BE2C (cell line): ENCODE data around the gene TKT.

Experiments
- DNase-seq: peaks from one replicate; pipeline ENCODE4 v3.0.0-alpha.2; 2020
- H3K27me3 ChIP-seq: fragments of 250-450 bp; sonication (Bioruptor Pico); 2 replicates; pipeline ENCODE4 v1.5.1; 2020; ENCODE audit warnings: mild to moderate bottlenecking
- H3K36me3 ChIP-seq: fragments of 250-450 bp; sonication (Bioruptor Pico); 2 replicates; pipeline ENCODE4 v1.5.1; 2020; ENCODE audit warnings: mild to moderate bottlenecking
- H3K4me1 ChIP-seq: fragments of 250-450 bp; sonication (Bioruptor Pico); 2 replicates; pipeline ENCODE4 v1.5.1; 2020
- H3K4me3 ChIP-seq: 2 replicates; pipeline ENCODE4 v1.5.1; 2011; ENCODE audit warnings: low read depth, low read length
- H3K9me3 ChIP-seq: fragments of 250-450 bp; sonication (Bioruptor Pico); 2 replicates; pipeline ENCODE4 v1.5.1; 2020
- TF ChIP-seq, protein P1 (sequence below): IDR thresholded peaks from 2 replicates; pipeline ENCODE4 v1.5.1; 2012; ENCODE audit warnings: mild to moderate bottlenecking, low read depth, low read length

Gene TKT

DNA sequence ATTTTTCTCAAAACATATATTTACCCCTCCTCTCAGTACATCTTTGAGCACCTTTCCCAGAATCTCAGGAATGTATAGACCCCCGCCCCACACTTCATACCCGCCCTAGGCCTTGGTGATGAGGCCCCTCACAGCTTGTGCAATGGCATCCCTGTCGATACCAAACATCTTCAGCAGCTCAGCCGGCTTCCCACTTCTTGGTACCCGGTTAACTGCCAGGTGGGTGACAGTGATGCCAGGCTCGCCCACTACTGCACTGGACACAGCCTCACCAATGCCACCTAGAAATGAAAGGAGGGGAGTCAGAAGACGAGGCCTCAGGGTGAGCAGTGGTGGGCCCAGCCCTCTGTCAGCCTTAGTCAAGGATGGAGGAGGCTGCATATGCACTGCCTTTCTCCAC lies 30.2 kb downstream of the TKT start:
- no peaks in the 10 kb centered on the region for H3K27me3 ChIP-seq
- no peak overlapping the region for H3K4me3 ChIP-seq
- DNase-seq, result no peak
- H3K9me3 ChIP-seq, result no peaks in the 10 kb centered on the region
- H3K4me1 ChIP-seq, result no peaks in the 10 kb centered on the region
- H3K36me3 ChIP-seq, result peaks cover 45% of the 10 kb centered on the region
- TF ChIP-seq, protein P1, sequence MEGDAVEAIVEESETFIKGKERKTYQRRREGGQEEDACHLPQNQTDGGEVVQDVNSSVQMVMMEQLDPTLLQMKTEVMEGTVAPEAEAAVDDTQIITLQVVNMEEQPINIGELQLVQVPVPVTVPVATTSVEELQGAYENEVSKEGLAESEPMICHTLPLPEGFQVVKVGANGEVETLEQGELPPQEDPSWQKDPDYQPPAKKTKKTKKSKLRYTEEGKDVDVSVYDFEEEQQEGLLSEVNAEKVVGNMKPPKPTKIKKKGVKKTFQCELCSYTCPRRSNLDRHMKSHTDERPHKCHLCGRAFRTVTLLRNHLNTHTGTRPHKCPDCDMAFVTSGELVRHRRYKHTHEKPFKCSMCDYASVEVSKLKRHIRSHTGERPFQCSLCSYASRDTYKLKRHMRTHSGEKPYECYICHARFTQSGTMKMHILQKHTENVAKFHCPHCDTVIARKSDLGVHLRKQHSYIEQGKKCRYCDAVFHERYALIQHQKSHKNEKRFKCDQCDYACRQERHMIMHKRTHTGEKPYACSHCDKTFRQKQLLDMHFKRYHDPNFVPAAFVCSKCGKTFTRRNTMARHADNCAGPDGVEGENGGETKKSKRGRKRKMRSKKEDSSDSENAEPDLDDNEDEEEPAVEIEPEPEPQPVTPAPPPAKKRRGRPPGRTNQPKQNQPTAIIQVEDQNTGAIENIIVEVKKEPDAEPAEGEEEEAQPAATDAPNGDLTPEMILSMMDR, result no peak

DNA sequence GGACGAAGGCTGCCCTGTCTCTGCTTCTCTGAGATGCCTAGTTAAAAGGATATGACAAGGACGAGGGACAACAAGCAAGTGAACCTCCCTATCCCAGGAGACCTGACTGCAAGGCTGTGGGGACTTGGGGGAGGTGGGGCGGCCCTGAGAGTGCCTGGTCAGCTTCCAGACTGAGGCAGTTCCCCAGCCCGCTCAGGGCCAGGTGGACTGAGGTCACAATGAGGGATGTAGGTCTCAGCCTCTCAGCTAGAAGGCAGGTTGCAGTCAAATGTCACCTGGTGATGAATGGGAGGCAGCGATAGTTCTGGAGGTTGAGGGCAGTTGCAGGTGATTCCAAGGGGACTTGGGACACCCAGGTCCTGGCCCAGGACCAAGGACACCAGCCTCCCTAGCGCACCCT lies 30.6 kb downstream of the TKT start:
- TF ChIP-seq, protein P1, result no peak
- Histone ChIP-seq H3K9me3 (no peaks in the 10 kb centered on the region), H3K27me3 (no peaks in the 10 kb centered on the region), H3K4me3 (no peak overlapping the region), H3K36me3 (peaks cover 41% of the 10 kb centered on the region), H3K4me1 (no peaks in the 10 kb centered on the region)
- DNase-seq, result no peak

DNA sequence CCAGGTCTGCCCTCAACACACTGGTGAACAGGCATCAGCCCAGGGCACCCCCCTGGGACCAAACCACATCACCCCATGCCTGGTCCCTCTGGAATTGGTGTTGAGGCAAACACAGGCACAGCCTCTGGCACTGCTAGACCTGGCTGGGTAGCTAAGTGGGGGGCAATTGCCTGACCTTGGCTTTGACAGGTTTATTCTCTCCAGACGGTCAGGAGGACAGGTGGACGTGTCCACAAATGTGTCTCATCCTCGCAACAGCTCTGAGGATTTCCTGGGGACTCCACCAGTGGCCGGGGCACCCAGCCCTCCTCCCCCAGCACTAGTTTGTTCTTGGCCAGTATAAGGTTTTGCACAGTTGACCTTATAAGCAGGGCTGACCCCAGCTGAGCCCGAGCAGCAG lies 31.3 kb downstream of the TKT start:
- H3K27me3 ChIP-seq, result no peaks in the 10 kb centered on the region
- H3K4me1 ChIP-seq, result no peaks in the 10 kb centered on the region
- no peak overlapping the region for H3K4me3 ChIP-seq
- peaks cover 35% of the 10 kb centered on the region for H3K36me3 ChIP-seq
- TF ChIP-seq, protein P1, result no peak
- no peak for DNase-seq
- no peaks in the 10 kb centered on the region for H3K9me3 ChIP-seq

DNA sequence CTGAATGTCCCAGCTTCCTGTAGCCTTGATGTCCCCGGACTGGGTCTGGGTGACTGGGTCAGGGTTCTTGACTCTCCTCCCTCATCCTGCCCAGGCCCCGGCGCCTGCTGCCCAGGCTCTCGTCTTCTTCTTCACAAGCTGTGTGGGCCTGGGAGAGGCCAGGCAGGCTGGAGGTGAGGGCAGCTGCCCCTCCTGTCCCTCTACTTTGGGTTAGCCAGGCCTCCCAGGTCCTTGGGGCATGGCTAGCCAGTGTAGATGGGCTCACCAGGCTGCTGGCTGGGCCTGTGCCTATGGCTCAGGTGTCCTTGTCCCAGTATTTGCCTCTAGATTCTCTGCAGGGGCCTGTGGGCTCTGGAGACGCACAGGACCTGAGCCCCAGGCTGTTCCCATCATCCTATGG lies 31.8 kb downstream of the TKT start:
- Histone ChIP-seq H3K9me3 (no peaks in the 10 kb centered on the region), H3K4me3 (no peak overlapping the region), H3K36me3 (peaks cover 31% of the 10 kb centered on the region), H3K27me3 (no peaks in the 10 kb centered on the region), H3K4me1 (no peaks in the 10 kb centered on the region)
- no peak for DNase-seq
- TF ChIP-seq, protein P1, result no peak

DNA sequence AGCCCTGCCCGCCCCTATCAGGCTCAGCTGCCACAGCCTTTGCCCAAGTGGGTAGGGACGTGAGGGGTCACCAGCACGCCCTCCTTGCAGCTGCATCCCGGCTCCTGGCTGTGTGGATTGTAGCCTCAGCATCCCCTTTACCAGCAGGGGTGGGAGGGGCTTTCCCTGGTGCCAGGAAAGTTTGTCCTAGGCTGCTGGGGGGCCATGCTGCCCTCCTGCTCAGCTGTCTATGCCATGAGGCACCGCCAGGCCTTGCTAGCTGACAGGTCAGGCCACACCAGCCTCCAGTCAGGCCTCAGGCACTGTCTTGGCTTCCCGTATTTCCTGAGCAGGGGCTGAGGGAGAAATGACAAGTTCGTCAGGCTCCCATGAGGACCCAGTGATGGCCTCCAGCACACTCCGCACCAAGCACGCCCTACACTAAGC lies 32.3 kb downstream of the TKT start:
- Histone ChIP-seq H3K4me1 (no peaks in the 10 kb centered on the region), H3K9me3 (no peaks in the 10 kb centered on the region), H3K4me3 (no peak overlapping the region), H3K36me3 (peaks cover 26% of the 10 kb centered on the region), H3K27me3 (no peaks in the 10 kb centered on the region)
- TF ChIP-seq, protein P1, result no peak
- DNase-seq, result no peak

DNA sequence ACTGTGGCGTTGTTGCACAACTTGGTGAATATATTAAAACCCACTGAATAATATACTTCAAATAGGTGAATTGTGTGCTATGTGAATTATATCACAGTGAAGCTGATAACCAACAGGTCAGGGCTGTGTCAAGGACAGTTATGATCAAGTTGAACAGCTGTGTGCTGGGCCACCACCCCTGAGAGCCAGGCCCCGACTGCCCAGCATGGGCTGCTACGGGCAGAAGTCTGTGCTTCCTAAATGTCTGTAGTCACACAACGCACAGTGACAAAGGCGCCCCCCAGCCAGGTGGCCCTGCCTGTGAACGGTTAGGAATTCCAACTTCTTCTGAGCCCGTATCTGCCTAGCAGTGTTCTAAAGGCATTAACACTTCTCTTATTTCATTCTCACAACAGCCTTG lies 32.8 kb downstream of the TKT start:
- Histone ChIP-seq H3K36me3 (peaks cover 21% of the 10 kb centered on the region), H3K4me1 (no peaks in the 10 kb centered on the region), H3K4me3 (no peak overlapping the region), H3K27me3 (no peaks in the 10 kb centered on the region), H3K9me3 (no peaks in the 10 kb centered on the region)
- TF ChIP-seq, protein P1, result no peak
- no peak for DNase-seq
